ENCODE data around the gene SVEP1.
"Not testable (repeated sequence)": the region's sequence is repeated elsewhere in the genome, so short reads cannot be mapped to it uniquely, and the experiment has no call there.

SVEP1 gene

DNA sequence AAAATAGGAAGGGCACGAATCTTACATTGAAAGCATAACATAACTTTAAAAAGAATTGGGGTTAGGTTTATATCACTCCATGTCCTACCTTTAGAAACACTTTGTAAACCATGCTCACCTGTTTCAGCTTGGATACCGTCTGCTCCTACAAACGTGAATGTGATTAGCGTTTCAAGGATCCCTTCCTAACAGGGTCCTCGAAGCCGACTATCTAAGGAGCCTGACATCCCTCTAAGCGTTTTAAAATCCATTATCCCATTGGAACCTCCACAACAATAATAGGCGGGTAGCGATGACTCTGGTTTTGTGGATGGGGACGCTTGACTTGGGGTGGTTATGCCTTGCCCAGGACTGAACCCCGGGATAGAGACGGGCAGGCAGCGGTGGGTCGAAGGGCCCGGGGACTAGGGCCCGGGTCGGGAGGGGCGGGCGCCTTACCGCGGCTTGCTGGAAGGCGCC, 937 bp downstream of the SVEP1 start:
- no peak for DNase-seq (ENCODE audit: low read depth in 2 of 2)

DNA sequence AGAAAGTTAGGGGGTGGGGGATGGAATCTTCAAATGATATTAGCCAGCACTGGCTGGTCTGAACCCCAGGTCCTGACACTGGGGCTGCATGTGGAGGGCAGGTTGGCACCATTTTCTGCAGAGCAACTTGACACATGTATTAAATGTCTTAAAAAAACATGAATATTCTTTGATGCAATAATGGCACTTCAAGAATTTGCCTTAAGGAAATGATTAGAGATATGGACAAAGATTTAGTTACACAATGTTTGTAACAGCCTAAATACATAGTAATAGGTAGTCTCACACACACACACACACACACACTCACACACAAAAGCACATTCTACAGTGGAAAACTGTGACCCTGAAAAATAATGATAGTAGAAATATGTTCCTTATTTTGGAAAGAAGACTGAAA, 3.6 kb downstream of the SVEP1 start:
- no peak for DNase-seq (ENCODE audit: low read depth in 2 of 2)

DNA sequence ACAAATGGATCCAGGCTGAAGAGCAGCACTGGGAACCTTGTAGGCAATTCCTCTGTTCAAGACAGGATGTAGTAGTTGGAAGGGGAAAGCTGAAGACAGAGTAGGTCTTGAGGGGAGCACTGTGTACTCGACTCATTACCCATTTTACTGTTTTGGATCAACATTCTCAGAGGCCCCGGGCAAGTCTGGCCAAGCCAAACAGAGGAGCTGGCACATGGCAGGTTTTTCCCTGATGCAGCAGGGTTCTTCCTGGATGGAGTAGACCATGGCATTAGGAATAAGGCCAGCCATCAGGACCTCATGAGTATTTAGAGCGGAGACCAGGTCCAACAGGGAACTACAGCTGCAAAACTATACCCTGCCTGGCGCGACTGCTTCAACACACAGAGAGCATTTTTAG, 4.4 kb downstream of the SVEP1 start:
- no peak for DNase-seq (ENCODE audit: low read depth in 2 of 2)

DNA sequence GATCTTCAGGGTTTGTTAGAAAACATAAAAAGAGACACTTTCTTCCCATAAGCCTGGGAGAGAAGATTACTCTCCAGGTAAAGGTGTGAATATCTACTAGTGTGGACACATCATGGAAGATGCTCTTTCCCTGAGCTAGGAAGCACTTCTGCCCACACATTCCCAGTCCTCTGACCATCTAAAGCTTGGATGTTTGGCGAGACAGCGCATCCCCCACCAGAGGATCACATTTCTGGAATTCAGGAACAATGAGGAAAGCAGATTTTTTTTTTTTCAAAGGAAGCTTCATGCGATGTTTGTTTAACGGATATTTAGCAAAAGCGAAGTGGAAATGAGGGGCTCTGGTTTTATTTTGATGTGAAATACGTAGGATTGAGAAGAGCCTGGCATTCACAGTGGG, 6.2 kb downstream of the SVEP1 start:
- no peak for DNase-seq (ENCODE audit: low read depth in 2 of 2)

DNA sequence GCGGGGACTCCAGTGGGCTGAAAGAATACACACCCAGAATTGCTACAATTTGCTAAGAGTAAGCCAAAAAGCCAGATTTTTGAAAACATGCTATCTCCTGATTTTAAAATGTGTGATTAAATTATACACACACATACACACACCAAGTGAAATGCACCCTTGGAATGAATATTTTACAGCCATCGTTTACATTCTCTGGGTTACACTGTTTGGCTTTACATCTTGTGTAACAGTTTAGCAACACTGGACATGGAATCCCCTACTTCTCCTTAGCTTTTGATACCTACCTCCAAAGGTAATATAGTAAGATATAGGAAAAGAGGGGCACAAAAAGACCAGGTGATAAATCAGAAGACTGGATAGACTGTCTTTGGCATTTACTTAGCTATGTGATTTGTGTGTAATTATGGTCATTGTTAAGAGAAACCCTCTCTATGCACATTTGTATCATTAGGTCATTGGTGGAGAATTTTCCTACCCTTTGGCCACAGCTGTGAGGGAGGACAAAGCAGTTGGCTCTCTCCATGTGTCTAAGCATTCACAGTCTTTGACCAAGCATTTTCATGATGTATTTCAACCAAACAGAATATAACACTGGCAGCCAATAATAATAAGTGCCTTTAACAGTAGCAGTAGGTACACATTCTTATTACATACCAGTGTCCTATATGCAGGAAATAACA, 7.6 kb downstream of the SVEP1 start:
- no peak for DNase-seq (ENCODE audit: low read depth in 2 of 2)

DNA sequence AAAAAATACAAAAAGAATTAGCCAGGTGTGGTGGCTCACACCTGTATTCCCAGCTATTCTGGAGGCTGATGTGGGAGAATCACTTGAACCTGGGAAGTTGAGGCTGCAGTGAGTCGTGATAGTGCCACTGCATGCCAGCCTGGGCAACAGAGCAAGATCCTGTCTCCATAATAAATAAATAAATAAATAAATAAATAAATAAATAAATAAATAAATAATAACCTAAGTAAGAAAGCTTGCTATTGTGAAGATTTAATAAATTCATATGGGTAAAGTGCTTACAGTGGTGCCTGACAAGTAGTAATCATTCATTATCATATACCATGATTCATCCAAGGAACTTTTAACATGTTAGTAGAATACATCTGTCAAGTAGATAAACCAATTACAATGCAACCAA, 13.4 kb downstream of the SVEP1 start:
- no peak for DNase-seq (ENCODE audit: low read depth in 2 of 2)

DNA sequence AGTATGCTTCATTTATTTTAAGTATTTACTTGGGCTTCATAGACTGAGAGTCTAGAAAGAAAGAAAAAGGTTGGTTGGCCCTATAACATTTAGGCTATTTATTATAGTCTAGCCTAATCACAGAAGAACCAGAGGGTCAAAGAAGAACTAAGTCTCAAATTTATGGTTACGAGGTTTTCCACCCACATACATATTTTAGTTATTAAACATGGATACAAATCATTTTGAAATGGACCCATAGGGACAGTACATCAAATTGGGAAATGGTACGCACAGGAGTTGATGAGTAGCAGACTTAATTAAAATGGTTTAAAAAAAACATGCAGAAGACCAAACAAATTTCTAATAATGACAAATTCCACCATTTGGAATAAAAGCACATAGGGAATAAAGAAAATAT, 17.7 kb downstream of the SVEP1 start:
- no peak for DNase-seq (ENCODE audit: low read depth in 2 of 2)

DNA sequence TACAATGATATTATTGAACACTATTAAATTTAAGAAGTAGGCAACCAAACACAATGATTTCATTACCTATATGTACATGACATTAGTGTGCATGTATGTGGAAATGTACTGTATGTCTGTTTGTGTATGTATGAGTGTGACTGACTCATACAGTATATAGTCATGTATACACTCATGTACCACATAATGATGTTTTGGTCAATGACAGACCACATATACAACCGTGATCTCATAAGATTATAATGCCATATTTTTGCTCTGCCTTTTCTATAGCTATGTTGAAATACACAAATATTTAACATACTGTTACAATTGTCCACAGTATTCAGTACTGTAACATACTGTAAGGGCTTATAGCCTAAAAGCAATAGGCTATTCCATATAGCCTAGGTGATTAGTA, 19.7 kb downstream of the SVEP1 start:
- no peak for DNase-seq (ENCODE audit: low read depth in 2 of 2)

DNA sequence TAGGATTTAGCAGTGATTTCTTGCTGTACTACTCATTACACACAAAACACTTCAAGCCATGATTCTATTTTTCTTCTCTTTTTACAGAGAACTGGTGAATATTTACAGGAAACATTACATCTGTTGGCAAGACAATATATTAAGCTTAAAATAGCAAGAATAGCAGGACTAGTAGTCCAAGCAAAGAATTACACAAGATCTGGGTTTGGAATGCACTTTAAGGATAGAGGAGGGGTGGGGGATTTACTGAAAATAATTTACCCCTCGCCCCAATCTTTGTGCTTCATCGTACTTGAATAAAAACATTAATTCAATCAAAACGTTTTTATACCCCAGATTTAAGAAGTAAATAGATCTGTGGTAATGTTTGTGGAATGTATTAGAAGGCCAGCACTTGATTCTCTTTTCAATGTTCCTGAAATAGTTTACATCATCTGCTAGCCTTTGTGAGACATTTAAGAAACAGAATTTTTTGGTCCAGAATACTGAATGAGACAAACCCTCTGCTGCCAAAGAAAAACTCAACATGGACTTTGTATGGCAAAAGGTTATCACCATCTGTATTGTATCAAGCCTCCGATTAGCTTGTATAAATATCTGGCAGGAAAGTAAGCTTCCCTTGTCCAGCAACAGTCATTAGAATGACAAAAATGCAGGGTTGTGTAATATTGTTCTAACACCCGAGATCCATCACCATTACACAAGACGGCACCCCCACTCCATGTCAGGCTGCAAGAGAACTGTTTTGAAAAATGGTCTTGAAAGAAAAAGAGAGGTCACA, 23.8 kb downstream of the SVEP1 start:
- no peak for DNase-seq (ENCODE audit: low read depth in 2 of 2)

DNA sequence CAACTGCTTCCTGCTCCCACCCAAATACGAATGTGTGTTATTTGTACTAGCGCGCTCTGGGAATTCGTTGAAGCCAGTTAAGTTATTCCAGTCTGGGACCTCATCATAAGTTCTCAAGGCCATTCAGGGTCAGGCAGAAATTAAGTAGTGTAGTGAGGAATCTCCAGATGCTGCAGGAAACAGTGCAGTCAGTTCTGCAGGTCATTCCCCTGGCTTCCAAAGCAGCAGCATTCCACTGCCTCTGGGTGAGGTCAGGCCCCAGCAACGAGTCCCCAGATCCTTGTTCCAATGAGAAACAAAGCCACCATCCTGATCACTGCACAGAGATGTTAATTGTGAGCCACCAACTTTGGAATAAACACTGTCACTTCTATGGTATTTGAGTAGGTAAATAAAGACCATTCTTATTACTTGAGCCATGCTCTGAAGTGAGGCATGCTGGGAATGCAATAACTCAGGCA, 33.1 kb downstream of the SVEP1 start:
- no peak for DNase-seq (ENCODE audit: low read depth in 2 of 2)

DNA sequence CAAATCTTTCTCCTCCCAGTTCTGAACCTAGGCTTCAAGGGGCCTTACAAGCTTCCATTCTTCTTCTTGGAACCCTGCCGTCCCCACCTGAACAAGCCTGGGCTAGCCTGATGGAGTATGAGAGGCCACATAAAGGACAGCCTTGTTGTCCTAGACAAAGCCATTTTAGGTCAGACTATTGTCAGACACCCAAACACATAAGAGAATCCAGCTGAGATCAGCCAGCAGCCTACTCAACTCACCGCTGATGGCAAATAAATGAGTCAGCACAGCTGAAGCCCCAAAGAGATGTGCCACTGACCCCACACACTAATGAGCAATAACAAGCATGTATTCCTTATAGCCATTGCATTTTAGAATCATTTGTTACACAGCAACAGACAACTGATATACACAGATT, 33.8 kb downstream of the SVEP1 start:
- DNase-seq (ENCODE audit: low read depth in 2 of 2) = no peak

DNA sequence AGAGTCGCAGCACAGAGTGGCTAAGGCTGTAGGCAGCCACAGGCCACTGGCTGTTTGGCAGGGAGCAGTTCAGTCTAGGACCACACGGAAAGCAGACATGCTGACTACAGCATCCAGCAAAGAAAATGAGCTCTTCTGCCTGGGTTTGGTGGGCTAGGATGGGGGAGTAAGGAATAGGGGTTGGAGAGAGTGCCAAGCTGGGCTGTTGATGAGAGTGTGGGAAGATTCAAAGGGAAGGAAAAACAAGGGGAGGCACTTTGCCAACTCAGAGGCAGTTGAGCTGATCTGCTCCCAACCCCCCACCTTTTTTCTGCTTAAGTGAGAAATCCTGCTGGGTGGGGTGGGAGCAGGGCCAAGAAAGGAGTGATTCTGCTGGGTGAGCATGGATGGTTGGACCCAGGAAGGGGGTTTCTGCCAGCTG, 35.9 kb downstream of the SVEP1 start:
- no peak for DNase-seq (ENCODE audit: low read depth in 2 of 2)

DNA sequence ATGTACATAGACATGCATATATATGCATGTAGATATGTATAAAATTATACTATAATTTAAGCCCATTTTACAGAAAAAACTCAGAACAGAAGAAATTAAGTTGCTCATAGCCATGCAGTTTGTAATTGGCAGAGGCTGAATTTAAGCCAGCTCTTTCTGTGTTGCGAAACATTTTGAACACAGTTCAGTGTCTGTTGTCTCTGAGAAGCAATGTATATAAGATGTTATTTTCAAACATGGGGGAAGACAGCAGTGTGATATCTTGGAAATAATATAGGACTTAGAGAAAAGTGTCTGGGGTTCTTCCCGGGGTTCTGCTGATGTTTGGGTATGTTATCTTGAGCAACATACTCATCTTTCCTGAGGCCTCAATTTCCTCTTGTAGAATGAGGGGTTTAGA, 37.6 kb downstream of the SVEP1 start:
- no peak for DNase-seq (ENCODE audit: low read depth in 2 of 2)

DNA sequence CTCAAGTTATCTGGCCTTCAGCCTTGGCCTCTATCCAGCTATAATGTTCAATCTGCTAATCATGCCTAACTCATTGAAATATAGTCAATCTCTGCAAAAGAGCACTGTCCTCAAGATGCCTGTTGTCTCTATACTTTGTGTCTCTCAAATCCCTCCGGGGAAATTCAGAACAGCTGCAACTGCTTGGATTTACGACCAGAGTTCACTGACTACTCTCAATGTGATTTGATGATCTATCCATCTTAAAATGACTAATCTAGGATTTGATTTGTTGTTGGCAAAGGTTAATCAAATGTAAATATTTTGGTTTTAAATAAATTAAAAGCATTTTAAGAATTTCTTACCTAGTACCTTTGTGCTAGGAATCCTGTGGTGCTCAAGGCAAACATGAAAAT, 40.9 kb downstream of the SVEP1 start:
- DNase-seq (ENCODE audit: low read depth in 2 of 2) = no peak

DNA sequence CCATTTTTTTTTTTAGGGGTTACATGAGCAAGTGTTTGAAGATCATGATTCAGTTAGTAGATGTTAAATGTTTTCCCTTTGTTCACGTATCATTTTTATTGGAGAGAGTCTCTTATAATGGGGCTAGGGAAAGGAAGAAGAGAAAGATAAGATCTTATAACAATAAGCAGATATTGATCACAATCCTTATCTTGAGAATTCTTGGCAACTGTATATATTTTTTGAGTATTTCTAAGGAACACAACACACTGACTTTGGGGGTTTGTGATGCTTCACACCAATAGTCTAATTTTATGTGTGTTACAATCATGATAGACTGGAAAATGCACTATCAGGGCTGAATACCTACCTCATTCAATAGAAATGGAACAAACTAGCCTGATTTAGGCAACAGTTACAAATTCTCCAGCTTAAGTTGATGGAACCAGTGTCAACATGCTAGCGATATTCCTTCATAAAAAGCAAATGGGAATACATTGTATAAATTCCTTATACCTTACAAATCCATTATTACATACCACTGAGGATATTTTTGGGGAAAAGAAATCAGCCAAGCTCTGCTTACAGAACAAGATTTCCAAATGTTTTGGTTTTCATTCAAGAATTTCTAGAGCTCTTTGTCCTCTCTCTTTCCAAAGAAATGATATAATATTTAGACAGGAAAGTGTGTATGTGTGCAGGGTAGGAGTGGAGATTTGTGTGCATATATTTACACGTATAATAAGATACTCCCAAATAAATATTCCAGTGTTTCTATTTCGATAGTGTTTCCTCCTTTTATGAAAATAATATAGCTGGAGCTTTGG, 41.5 kb downstream of the SVEP1 start:
- DNase-seq (ENCODE audit: low read depth in 2 of 2) = no peak

DNA sequence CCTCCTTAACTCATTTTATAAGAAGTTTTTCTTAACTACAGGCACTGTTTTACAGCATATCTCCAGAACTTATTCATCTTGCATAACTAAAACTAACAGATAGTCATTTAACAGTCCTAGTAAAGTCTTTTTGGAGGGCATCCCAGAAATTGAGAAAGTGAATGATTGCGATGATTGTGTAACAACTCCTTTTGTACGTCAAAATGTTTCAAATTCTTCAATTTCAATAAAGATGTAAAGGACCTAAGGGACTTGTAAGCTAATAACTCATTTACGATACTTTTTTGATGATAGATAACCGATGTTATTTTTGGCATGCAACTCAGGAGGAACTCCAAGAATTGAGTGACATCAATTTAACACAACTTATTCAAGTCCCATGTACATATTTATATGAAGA, 42.7 kb downstream of the SVEP1 start:
- DNase-seq (ENCODE audit: low read depth in 2 of 2) = no peak

DNA sequence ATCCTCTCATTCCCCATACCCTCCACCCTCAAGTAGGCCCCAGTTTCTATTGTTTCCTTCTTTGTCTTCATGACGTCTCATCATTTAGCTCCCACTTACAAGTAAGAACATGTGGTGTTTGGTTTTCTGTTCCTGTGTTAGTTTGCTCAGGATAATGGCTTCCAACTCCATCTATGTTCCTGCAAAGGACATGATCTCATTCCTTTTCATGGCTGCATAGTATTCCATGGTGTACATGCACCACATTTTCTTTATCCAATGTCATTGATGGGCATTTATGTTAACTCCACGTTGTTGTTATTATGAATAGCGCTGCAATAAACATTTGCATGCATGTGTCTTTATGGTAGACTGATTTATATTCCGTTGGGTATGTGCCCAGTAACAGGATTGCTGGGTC, 45.4 kb downstream of the SVEP1 start:
- DNase-seq (ENCODE audit: low read depth in 2 of 2) = not testable (repeated sequence)

DNA sequence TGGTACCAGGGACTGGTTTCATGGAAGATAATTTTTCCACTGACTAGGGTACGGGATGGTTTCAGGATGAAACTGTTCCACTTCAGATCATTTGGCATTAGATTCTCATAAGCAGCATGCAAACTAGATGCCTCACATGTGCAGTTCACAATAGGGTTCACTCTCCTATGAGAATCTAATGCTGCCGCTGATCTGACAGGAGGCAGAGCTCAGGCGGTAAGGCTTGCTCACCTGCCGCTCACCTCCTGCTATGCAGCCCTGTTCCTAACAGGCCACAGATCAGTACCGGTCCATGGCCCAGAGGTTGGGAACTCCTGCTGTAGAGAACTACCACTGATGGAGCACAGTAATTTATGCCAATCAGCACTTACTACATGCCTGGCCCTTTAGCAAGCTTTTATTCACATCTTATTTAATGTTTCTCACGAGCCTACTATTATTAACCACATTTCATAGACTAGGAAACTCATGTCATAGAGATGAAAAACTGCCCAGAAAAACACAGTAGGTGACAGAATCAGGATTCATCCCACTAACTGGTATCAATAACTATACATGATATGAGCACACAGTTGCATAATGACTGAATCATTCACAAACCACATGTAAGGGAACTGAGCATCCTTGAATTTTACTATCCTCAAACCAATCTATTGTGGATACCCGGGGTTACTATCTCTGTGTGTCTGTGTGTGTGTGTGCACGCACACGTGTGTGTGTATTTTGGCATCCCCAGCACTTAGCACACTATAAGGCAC, 46.5 kb downstream of the SVEP1 start:
- DNase-seq (ENCODE audit: low read depth in 2 of 2) = no peak

DNA sequence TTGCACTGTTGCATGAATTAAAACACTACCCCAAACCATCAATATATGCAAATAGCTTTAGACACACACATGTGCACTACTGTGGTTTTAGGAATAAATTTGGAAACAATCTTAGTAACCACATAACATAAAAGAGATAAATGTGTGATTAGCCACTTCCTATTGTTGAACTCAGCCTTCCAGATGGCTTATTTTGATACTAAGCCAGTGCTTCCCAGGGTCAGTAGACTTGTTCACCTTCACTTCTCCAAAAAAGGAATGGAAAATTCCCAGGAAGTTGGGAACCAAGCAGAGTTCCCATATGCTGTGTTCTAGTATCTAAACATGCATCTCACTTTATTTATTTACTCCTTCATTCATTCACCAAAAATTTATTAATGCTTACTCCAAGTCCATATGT, 47.8 kb downstream of the SVEP1 start:
- no peak for DNase-seq (ENCODE audit: low read depth in 2 of 2)

DNA sequence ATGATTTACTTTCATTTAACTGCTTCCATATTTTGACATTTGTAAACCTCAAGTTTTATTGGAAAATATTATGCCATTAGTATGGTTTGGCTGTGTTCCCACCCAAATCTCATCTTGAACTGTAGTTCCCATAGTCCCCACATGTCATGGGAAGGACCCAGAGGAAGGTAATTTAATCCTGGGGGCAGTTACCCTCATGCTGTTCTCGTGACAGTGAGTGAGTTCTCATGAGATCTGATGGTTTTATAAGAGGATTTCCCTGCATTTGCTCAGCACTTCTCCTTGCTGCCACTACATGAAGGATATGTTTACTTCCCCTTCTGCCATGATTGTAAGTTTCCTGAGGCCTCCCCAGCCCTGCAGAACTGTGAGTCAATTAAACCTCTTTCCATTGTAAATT, 48.3 kb downstream of the SVEP1 start:
- DNase-seq (ENCODE audit: low read depth in 2 of 2) = not testable (repeated sequence)

DNA sequence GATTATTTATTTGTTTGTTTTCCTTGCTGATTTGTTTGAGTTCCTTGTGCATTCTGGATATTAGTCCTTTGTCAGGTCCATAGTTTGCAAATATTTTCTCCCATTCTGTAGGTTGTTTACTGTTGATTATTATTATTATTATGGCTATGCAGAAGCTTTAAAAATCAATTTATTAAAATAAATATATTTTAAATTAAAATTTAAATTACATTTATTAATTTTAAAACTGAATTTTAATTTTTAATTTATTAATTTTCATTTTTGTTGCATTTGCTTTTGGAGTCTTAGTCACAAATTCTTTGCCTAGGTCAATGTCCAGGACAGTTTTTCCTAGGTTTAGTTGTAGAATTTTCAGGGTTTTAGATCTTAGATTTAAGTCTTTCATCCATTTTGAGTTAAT, 50.9 kb downstream of the SVEP1 start:
- DNase-seq (ENCODE audit: low read depth in 2 of 2) = no peak

DNA sequence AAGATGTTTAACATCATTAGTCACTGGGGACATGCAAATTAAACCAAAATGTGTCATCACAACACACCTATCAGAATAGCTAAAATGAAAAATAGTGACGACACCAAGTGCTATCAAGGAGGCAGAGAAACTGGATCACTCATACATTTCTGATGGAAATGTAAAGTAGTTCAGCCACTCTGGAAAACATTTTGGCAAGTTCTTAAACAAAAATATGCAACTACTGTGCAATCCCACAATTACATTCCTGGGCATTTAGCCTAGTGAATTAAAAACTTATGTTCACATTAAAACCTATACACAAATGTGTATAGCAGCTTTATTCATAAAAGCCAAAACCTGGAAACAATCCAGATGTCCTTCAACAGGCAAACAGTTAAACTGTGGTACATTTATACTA, 53.1 kb downstream of the SVEP1 start:
- DNase-seq (ENCODE audit: low read depth in 2 of 2) = no peak
